NB4 (cell line): ENCODE measurements around the gene FSTL4.
"Not testable (repeated sequence)": the region's sequence is repeated elsewhere in the genome, so short reads cannot be mapped to it uniquely, and the experiment has no call there.

Experiments
- DNase-seq: peaks from one replicate; pipeline ENCODE4 v3.0.0; 2010; ENCODE audit warnings: low read depth
- H3K4me3 ChIP-seq: one replicate; pipeline ENCODE4 v1.5.1; 2011; ENCODE audit warnings: mild to moderate bottlenecking, low read depth, low read length, moderate library complexity
- MAX ChIP-seq: IDR thresholded peaks from 2 replicates; pipeline ENCODE4 v1.6.1; 2011; ENCODE audit warnings: low read depth, low read length
- MYC ChIP-seq: IDR thresholded peaks from 2 replicates; pipeline ENCODE4 v1.6.1; 2011; ENCODE audit warnings: low read depth, low read length
- POLR2A ChIP-seq: IDR thresholded peaks from 2 replicates; pipeline ENCODE4 v1.6.1; 2011; ENCODE audit warnings: mild to moderate bottlenecking; ENCODE audit not compliant: insufficient read length; ENCODE audit errors: extremely low read depth
- TF ChIP-seq, protein P1 (sequence below): IDR thresholded peaks from one replicate; pipeline ENCODE4 v1.5.1; 2012; ENCODE audit warnings: low read depth, low read length

The FSTL4 gene

DNA sequence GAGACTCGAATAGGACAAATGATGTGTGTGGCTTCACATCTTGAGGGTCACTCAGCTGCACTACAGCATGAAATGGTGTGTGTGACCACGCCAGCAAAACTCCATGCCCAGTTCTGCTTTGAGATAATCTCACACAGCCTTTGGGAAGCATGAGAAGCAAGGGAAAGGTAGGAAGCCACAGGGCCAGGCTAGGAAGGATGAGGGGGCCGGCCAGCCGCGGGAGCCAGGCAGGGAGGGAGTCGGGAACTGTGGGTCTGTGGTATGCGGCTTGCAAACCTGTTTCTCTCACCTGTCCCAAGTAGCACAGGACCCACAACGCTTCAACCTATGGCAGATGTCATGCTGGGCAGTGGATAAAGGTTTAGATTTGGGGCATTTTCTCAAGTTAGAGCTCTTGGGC lies 418.5 kb downstream of the FSTL4 start:
- no peak overlapping the region for H3K4me3 ChIP-seq
- TF ChIP-seq MYC, result no peak
- TF ChIP-seq MAX, result no peak
- TF ChIP-seq, protein P1, sequence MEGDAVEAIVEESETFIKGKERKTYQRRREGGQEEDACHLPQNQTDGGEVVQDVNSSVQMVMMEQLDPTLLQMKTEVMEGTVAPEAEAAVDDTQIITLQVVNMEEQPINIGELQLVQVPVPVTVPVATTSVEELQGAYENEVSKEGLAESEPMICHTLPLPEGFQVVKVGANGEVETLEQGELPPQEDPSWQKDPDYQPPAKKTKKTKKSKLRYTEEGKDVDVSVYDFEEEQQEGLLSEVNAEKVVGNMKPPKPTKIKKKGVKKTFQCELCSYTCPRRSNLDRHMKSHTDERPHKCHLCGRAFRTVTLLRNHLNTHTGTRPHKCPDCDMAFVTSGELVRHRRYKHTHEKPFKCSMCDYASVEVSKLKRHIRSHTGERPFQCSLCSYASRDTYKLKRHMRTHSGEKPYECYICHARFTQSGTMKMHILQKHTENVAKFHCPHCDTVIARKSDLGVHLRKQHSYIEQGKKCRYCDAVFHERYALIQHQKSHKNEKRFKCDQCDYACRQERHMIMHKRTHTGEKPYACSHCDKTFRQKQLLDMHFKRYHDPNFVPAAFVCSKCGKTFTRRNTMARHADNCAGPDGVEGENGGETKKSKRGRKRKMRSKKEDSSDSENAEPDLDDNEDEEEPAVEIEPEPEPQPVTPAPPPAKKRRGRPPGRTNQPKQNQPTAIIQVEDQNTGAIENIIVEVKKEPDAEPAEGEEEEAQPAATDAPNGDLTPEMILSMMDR, result no peak
- TF ChIP-seq POLR2A, result no peak
- DNase-seq, result no peak

DNA sequence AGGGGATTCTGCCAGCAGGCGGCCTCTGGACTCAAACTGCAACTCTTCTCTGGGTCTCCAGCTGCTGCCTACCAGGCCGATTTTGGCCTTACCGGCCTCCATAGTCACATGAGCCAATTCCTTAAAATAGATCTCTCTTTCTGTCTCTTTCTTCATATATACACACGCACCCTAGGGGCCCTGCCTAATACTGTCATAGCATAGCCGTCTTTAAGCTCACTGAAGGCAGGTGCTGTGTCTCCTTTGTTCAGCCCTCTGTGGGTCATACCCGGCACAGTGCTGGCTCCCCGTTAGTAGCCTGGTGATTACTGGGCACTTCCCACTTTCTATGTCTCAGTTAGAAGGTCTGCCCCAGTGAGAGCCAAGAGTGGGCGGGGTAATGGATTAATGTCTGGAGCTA lies 419.6 kb downstream of the FSTL4 start:
- no peak overlapping the region for H3K4me3 ChIP-seq
- no peak for TF ChIP-seq POLR2A
- TF ChIP-seq MYC, result no peak
- TF ChIP-seq, protein P1, result no peak
- TF ChIP-seq MAX, result no peak

GRCh38 chr5:133189881-133190280 lies 422.5 kb downstream of the FSTL4 start:
- H3K4me3 ChIP-seq, result no peak overlapping the region
- DNase-seq, result no peak
- TF ChIP-seq MAX (no peak), MYC (no peak), POLR2A (no peak)
- TF ChIP-seq, protein P1, result no peak

More for the DNA sequence above, 419.6 kb downstream of the FSTL4 start:
- no peak for DNase-seq

- no peak overlapping the region for H3K4me3 ChIP-seq
- DNase-seq, result no peak
- no peak for TF ChIP-seq MYC
- TF ChIP-seq MAX, result no peak
Measured at GRCh38 chr5:133179405-133179804, 432.9 kb downstream of the FSTL4 start.

GRCh38 chr5:133170756-133171387 lies 441.5 kb downstream of the FSTL4 start:
- DNase-seq, H3K4me3 ChIP-seq: not testable (repeated sequence)

DNA sequence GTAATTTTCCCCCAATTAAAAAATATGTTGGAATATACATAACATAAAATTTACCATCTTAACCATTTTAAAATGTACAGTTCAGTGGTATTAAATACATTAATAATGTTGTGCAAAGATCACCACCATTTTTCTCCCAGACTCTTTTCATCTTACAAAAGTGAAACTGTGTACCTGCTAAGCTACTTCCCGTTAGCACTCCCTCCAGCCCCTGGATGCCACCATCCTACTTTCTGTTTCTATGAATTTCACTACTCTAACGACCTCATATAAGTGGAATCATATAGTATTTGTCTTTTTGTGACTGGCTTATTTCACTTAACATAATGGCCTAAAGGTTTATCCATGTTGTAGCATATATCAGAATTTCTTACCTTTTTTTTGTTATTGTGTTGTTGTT lies 447.6 kb downstream of the FSTL4 start:
- DNase-seq, result no peak
- no peak overlapping the region for H3K4me3 ChIP-seq
- TF ChIP-seq, protein P1, result no peak
- no peak for TF ChIP-seq MYC

GRCh38 chr5:133163839-133164238 lies 448.5 kb downstream of the FSTL4 start:
- DNase-seq, result no peak
- TF ChIP-seq POLR2A (no peak), MAX (no peak), MYC (no peak)
- TF ChIP-seq, protein P1, result no peak
- H3K4me3 ChIP-seq, result no peak overlapping the region
